H1 (cell line): ENCODE data around the gene THAP2. TPM values are rescaled to one million over a fixed set of nuclear protein-coding genes. Genes with fewer than 3 reads are reported as not detected.

ENCODE experiments used
- SUZ12 ChIP-seq: fragments of 200-600 bp; sonication (generic); IDR thresholded peaks from 2 replicates; pipeline ENCODE4 v1.6.1; 2012; ENCODE audit warnings: mild to moderate bottlenecking, inconsistent platforms, low read length, moderate library complexity, mixed read lengths
- polyA plus RNA-seq, 7 experiments: library from polyadenylated mRNA; depleted of rRNA in 3 of 7; stranded (reverse) in 5 of 7; unstranded in 2 of 7; fragments of >200 nt in 5 of 7; fragments of 200-250 nt in 2 of 7; gene quantifications; 1 replicate in 5 of 7; 2 replicates in 1 of 7; 4 replicates in 1 of 7; pipeline versions ENCODE4 v1.2.1 to v1.2.3, GENCODE V29; 2011 to 2013; ENCODE audit warnings: missing spikeins in 2 of 7, mixed read lengths in 2 of 7
- total RNA-seq: library from RNA; stranded (reverse); fragmentation: NEBNext Ultra II Directional; extraction: Animal tissue kit (Norgen Biotek cat#: 25700); gene quantifications from 2 replicates; pipeline ENCODE4 v1.2.1, GENCODE V29; 2021
- TF ChIP-seq, protein P1 (sequence below): fragments of 300-600 bp; sonication (generic); IDR thresholded peaks from 2 replicates; pipeline ENCODE4 v1.7.1; 2012; ENCODE audit warnings: low read length, moderate library complexity, mild to moderate bottlenecking, inconsistent platforms; ENCODE audit not compliant: insufficient replicate concordance

The THAP2 gene
- total and polyA plus RNA-seq, 2 of the 8 experiments (the other 6 are each of a cell fraction or from before 2014, with no cell fraction given): 1.8 to 5.3 TPM

DNA sequence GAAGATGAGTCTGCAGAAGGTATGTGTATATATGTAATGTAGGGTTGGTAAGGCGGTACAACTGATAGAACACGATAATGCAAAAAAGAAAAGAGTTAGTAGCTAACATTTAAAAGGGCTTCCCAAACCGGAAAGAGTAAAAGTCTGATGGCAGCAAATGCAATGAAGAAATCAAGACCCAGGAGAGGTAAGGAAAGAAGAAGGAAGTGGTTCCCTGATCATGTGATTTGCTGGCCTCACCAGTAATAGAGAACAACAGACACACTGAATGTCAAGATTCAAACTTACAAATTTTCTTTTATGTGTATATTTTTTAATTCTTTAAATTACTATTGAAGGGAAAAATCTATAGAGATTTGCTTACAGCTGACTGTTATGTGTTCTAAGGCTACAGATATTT, 18.8 kb upstream of the THAP2 start (continued):
- TF ChIP-seq, protein P1, sequence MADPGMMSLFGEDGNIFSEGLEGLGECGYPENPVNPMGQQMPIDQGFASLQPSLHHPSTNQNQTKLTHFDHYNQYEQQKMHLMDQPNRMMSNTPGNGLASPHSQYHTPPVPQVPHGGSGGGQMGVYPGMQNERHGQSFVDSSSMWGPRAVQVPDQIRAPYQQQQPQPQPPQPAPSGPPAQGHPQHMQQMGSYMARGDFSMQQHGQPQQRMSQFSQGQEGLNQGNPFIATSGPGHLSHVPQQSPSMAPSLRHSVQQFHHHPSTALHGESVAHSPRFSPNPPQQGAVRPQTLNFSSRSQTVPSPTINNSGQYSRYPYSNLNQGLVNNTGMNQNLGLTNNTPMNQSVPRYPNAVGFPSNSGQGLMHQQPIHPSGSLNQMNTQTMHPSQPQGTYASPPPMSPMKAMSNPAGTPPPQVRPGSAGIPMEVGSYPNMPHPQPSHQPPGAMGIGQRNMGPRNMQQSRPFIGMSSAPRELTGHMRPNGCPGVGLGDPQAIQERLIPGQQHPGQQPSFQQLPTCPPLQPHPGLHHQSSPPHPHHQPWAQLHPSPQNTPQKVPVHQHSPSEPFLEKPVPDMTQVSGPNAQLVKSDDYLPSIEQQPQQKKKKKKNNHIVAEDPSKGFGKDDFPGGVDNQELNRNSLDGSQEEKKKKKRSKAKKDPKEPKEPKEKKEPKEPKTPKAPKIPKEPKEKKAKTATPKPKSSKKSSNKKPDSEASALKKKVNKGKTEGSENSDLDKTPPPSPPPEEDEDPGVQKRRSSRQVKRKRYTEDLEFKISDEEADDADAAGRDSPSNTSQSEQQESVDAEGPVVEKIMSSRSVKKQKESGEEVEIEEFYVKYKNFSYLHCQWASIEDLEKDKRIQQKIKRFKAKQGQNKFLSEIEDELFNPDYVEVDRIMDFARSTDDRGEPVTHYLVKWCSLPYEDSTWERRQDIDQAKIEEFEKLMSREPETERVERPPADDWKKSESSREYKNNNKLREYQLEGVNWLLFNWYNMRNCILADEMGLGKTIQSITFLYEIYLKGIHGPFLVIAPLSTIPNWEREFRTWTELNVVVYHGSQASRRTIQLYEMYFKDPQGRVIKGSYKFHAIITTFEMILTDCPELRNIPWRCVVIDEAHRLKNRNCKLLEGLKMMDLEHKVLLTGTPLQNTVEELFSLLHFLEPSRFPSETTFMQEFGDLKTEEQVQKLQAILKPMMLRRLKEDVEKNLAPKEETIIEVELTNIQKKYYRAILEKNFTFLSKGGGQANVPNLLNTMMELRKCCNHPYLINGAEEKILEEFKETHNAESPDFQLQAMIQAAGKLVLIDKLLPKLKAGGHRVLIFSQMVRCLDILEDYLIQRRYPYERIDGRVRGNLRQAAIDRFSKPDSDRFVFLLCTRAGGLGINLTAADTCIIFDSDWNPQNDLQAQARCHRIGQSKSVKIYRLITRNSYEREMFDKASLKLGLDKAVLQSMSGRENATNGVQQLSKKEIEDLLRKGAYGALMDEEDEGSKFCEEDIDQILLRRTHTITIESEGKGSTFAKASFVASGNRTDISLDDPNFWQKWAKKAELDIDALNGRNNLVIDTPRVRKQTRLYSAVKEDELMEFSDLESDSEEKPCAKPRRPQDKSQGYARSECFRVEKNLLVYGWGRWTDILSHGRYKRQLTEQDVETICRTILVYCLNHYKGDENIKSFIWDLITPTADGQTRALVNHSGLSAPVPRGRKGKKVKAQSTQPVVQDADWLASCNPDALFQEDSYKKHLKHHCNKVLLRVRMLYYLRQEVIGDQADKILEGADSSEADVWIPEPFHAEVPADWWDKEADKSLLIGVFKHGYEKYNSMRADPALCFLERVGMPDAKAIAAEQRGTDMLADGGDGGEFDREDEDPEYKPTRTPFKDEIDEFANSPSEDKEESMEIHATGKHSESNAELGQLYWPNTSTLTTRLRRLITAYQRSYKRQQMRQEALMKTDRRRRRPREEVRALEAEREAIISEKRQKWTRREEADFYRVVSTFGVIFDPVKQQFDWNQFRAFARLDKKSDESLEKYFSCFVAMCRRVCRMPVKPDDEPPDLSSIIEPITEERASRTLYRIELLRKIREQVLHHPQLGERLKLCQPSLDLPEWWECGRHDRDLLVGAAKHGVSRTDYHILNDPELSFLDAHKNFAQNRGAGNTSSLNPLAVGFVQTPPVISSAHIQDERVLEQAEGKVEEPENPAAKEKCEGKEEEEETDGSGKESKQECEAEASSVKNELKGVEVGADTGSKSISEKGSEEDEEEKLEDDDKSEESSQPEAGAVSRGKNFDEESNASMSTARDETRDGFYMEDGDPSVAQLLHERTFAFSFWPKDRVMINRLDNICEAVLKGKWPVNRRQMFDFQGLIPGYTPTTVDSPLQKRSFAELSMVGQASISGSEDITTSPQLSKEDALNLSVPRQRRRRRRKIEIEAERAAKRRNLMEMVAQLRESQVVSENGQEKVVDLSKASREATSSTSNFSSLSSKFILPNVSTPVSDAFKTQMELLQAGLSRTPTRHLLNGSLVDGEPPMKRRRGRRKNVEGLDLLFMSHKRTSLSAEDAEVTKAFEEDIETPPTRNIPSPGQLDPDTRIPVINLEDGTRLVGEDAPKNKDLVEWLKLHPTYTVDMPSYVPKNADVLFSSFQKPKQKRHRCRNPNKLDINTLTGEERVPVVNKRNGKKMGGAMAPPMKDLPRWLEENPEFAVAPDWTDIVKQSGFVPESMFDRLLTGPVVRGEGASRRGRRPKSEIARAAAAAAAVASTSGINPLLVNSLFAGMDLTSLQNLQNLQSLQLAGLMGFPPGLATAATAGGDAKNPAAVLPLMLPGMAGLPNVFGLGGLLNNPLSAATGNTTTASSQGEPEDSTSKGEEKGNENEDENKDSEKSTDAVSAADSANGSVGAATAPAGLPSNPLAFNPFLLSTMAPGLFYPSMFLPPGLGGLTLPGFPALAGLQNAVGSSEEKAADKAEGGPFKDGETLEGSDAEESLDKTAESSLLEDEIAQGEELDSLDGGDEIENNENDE: no peak
- TF ChIP-seq SUZ12: no peak
